WTC11 (cell line): ENCODE results near the gene MOB3C. TPM values are rescaled to one million over a fixed set of nuclear protein-coding genes. Genes with fewer than 3 reads are reported as not detected.

Experiments used
- ATAC-seq: fragments of 200-7000 bp; cut with Tn5 transposase; 2 replicates; pipeline ENCODE4 v1.10.0; 2021; ENCODE audit warnings: mild to moderate bottlenecking, moderate library complexity
- CTCF ChIA-PET: fragments of 300-600 bp; sonication (Branson Sonifier 250); formaldehyde crosslinking; loops from one replicate; lab custom pipeline; 2021; ENCODE audit warnings: antibody characterized with exemption; lab: Charles Lee
- POLR2A ChIA-PET: fragments of 350-600 bp; sonication (Branson Sonifier 250); formaldehyde crosslinking; loops from one replicate; lab custom pipeline; 2021; ENCODE audit warnings: antibody characterized with exemption; lab: Charles Lee
- DNase-seq: peaks from one replicate; pipeline ENCODE4 v3.0.0; 2021; ENCODE audit warnings: low spot score
- H3K27ac Mint-ChIP-seq: 2 replicates; pipeline ENCODE4 v1.8.0; 2021; ENCODE audit warnings: mixed read lengths
- H3K27me3 Mint-ChIP-seq: 2 replicates; pipeline ENCODE4 v1.8.0; 2021; ENCODE audit warnings: low read depth, mild to moderate bottlenecking, moderate library complexity, mixed read lengths
- H3K36me3 Mint-ChIP-seq: 2 replicates; pipeline ENCODE4 v1.8.0; 2021; ENCODE audit warnings: mixed read lengths
- H3K4me1 Mint-ChIP-seq: 2 replicates; pipeline ENCODE4 v1.8.0; 2022; ENCODE audit warnings: mixed read lengths
- H3K4me3 Mint-ChIP-seq: 2 replicates; pipeline ENCODE4 v1.8.0; 2021; ENCODE audit warnings: mild to moderate bottlenecking, moderate library complexity, mixed read lengths
- H3K9me3 Mint-ChIP-seq: 2 replicates; pipeline ENCODE4 v1.8.0; 2021; ENCODE audit warnings: mixed read lengths
- ATF3 ChIP-seq: sonication (generic); formaldehyde crosslinking; conservative IDR thresholded peaks from 2 replicates; pipeline ENCODE4 v1.8.1; 2022; ENCODE audit warnings: mild to moderate bottlenecking, missing genetic modification reagents
- CBFB ChIP-seq: sonication (generic); formaldehyde crosslinking; IDR thresholded peaks from 2 replicates; pipeline ENCODE4 v1.8.1; 2022; ENCODE audit warnings: mild to moderate bottlenecking, low read depth, missing genetic modification reagents
- CREB1 ChIP-seq: sonication (generic); formaldehyde crosslinking; IDR thresholded peaks from 2 replicates; pipeline ENCODE4 v1.8.0; 2023; ENCODE audit warnings: mild to moderate bottlenecking, missing genetic modification reagents
- E2F4 ChIP-seq: sonication (generic); formaldehyde crosslinking; IDR thresholded peaks from 2 replicates; pipeline ENCODE4 v1.8.1; 2022; ENCODE audit warnings: low read depth, mild to moderate bottlenecking, moderate library complexity, missing genetic modification reagents, borderline replicate concordance
- GABPB1 ChIP-seq: sonication (generic); formaldehyde crosslinking; IDR thresholded peaks from 2 replicates; pipeline ENCODE4 v1.8.1; 2023; ENCODE audit warnings: mild to moderate bottlenecking, missing genetic modification reagents
- IRF2 ChIP-seq: sonication (generic); formaldehyde crosslinking; IDR thresholded peaks from 2 replicates; pipeline ENCODE4 v1.8.0; 2022; ENCODE audit warnings: low read depth, missing genetic modification reagents, borderline replicate concordance
- JUN ChIP-seq: sonication (generic); formaldehyde crosslinking; IDR thresholded peaks from 2 replicates; pipeline ENCODE4 v1.8.0; 2023; ENCODE audit warnings: mild to moderate bottlenecking, missing genetic modification reagents
- ZBTB43 ChIP-seq: sonication (generic); formaldehyde crosslinking; IDR thresholded peaks from 2 replicates; pipeline ENCODE4 v1.8.1; 2023; ENCODE audit warnings: mild to moderate bottlenecking, missing genetic modification reagents
- ZNF121 ChIP-seq: sonication (generic); formaldehyde crosslinking; IDR thresholded peaks from 2 replicates; pipeline ENCODE4 v1.8.0; 2023; ENCODE audit warnings: missing genetic modification reagents
- ZNF219 ChIP-seq: sonication (generic); formaldehyde crosslinking; IDR thresholded peaks from 2 replicates; pipeline ENCODE4 v1.8.0; 2023; ENCODE audit warnings: missing genetic modification reagents, mild to moderate bottlenecking, borderline replicate concordance
- ZNF232 ChIP-seq: sonication (generic); formaldehyde crosslinking; IDR thresholded peaks from 2 replicates; pipeline ENCODE4 v1.8.0; 2022; ENCODE audit warnings: mild to moderate bottlenecking, missing genetic modification reagents
- ZNF396 ChIP-seq: fragments of 250-450 bp; sonication (Bioruptor Pico); IDR thresholded peaks from 2 replicates; pipeline ENCODE4 v1.8.0; 2021; ENCODE audit warnings: mild to moderate bottlenecking, moderate library complexity, borderline replicate concordance
- ZNF425 ChIP-seq: fragments of 250-450 bp; sonication (Bioruptor Pico); conservative IDR thresholded peaks from 2 replicates; pipeline ENCODE4 v1.9.0; 2021; ENCODE audit warnings: mild to moderate bottlenecking
- ZNF532 ChIP-seq: fragments of 250-450 bp; sonication (Bioruptor Pico); IDR thresholded peaks from 2 replicates; pipeline ENCODE4 v1.9.0; 2021; ENCODE audit warnings: mild to moderate bottlenecking, borderline replicate concordance
- ZNF671 ChIP-seq: fragments of 250-450 bp; sonication (Bioruptor Pico); IDR thresholded peaks from 2 replicates; pipeline ENCODE4 v1.8.0; 2021; ENCODE audit warnings: mild to moderate bottlenecking
- total RNA-seq: library from RNA; stranded (reverse); gene quantifications from 3 replicates; pipeline ENCODE4 v1.2.3, GENCODE V29; 2021
- TF ChIP-seq, protein P1 (sequence below): sonication (generic); formaldehyde crosslinking; IDR thresholded peaks from 2 replicates; pipeline ENCODE4 v1.8.0; 2023; ENCODE audit warnings: missing genetic modification reagents, mild to moderate bottlenecking, borderline replicate concordance
- TF ChIP-seq, protein P2 (sequence below): sonication (generic); formaldehyde crosslinking; IDR thresholded peaks from 2 replicates; pipeline ENCODE4 v1.8.0; 2022; ENCODE audit warnings: mild to moderate bottlenecking, missing genetic modification reagents

MOB3C gene
- total RNA-seq, 1 experiment from 2014 or later = 3.1 TPM

DNA sequence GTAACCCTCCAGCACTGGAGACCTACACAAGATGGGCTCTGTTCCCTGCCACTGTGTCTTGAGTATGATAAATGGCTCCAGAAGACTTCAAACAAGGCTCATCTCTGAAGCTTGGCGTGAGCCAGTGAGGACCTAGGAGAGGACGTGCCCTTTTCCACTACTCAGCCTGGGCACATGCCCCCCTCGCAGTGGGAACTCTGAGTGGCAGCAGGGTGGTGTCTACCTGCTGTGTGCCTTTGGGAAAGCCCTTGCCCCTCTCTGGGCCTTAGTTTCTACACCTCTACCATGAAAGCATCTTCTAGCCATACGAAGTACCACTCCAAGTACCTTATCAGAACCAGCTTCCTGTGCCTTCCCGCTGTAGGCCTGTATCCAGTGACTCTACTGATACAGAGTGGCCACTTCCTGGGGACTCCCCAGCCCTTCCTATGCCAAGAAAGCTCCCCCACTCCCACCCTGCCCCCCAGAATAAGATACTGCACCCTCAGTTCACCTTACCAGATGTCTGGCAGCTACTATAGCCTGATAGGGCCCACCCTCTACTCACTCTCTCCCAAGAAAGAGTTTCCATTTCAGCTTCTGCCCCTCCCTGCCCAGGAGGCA lies 3.1 kb upstream of the MOB3C start:
- H3K4me3 Mint-ChIP-seq = no peak overlapping the region
- ATAC-seq (no peak), DNase-seq (no peak)
- peaks cover 25% of the 10 kb centered on the region for H3K4me1 Mint-ChIP-seq
- H3K27me3 Mint-ChIP-seq = peaks cover 30% of the 10 kb centered on the region
- no peaks in the 10 kb centered on the region for H3K36me3 Mint-ChIP-seq
- H3K9me3 Mint-ChIP-seq = no peaks in the 10 kb centered on the region
- CTCF ChIA-PET = interaction anchor here (0.9 to 1.2 kb wide), 3 partner anchors 16 to 98 kb away, joined by 3 to 4 read pairs (median 4); partner anchors contain the start of genes EFCAB14 and MKNK1
- H3K27ac Mint-ChIP-seq = no peak overlapping the region
- TF ChIP-seq ZNF671 (no peak), JUN (no peak), ZNF232 (no peak), ZNF396 (CRISPR knock-in tag) (no peak), ZNF121 (CRISPR knock-in tag) (no peak), CBFB (no peak), ATF3 (CRISPR knock-in tag) (no peak), CREB1 (CRISPR knock-in tag) (no peak), E2F4 (no peak), GABPB1 (no peak), ZNF219 (CRISPR knock-in tag) (no peak)
- TF ChIP-seq, protein P1, sequence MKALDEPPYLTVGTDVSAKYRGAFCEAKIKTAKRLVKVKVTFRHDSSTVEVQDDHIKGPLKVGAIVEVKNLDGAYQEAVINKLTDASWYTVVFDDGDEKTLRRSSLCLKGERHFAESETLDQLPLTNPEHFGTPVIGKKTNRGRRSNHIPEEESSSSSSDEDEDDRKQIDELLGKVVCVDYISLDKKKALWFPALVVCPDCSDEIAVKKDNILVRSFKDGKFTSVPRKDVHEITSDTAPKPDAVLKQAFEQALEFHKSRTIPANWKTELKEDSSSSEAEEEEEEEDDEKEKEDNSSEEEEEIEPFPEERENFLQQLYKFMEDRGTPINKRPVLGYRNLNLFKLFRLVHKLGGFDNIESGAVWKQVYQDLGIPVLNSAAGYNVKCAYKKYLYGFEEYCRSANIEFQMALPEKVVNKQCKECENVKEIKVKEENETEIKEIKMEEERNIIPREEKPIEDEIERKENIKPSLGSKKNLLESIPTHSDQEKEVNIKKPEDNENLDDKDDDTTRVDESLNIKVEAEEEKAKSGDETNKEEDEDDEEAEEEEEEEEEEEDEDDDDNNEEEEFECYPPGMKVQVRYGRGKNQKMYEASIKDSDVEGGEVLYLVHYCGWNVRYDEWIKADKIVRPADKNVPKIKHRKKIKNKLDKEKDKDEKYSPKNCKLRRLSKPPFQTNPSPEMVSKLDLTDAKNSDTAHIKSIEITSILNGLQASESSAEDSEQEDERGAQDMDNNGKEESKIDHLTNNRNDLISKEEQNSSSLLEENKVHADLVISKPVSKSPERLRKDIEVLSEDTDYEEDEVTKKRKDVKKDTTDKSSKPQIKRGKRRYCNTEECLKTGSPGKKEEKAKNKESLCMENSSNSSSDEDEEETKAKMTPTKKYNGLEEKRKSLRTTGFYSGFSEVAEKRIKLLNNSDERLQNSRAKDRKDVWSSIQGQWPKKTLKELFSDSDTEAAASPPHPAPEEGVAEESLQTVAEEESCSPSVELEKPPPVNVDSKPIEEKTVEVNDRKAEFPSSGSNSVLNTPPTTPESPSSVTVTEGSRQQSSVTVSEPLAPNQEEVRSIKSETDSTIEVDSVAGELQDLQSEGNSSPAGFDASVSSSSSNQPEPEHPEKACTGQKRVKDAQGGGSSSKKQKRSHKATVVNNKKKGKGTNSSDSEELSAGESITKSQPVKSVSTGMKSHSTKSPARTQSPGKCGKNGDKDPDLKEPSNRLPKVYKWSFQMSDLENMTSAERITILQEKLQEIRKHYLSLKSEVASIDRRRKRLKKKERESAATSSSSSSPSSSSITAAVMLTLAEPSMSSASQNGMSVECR (CRISPR knock-in tag) = no peak
- TF ChIP-seq, protein P2, sequence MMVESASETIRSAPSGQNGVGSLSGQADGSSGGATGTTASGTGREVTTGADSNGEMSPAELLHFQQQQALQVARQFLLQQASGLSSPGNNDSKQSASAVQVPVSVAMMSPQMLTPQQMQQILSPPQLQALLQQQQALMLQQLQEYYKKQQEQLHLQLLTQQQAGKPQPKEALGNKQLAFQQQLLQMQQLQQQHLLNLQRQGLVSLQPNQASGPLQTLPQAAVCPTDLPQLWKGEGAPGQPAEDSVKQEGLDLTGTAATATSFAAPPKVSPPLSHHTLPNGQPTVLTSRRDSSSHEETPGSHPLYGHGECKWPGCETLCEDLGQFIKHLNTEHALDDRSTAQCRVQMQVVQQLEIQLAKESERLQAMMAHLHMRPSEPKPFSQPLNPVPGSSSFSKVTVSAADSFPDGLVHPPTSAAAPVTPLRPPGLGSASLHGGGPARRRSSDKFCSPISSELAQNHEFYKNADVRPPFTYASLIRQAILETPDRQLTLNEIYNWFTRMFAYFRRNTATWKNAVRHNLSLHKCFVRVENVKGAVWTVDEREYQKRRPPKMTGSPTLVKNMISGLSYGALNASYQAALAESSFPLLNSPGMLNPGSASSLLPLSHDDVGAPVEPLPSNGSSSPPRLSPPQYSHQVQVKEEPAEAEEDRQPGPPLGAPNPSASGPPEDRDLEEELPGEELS (CRISPR knock-in tag) = no peak
- POLR2A ChIA-PET = interaction anchor here (0.6 to 1.1 kb wide), 2 partner anchors 16 to 171 kb away, joined by 3 to 5 read pairs; partner anchors contain the start of gene MKNK1

DNA sequence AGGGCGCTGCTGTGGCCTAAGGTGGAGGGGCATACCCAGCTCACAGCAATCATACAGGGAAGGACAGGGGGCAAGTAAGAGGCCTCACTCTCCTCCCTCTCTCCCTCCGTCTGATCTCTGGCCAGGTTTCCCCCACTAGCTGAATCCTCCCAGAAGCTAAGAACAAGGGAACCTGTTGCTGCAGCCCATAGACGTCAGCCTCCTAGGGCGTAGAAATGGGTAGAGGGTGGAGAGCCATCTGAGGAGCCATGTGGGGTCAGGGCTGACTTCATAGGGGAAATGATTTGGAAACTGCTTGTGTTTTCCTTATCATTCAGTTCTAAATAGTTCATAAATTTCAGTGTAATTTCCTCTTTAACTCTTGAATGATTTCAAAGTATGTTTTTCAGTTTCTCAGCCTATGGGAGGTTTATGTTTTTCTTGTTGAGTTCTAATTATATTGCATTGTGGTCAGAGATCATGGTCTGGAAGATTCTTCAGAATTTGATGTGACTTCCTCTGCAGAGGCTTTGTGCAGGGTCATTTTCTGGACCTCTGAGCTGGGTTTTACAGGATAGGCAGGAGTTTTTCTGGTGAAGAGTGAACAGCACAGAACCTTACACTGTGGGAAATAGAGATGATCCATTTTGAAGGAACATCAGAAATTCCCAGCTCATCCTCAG lies 2.3 kb upstream of the MOB3C start:
- Mint-ChIP-seq H3K4me3 (no peak overlapping the region), H3K9me3 (no peaks in the 10 kb centered on the region), H3K27ac (no peak overlapping the region), H3K4me1 (peaks cover 34% of the 10 kb centered on the region), H3K36me3 (no peaks in the 10 kb centered on the region), H3K27me3 (peaks cover 30% of the 10 kb centered on the region)
- ChIA-PET CTCF (interaction anchor here (0.9 to 1.8 kb wide), 4 partner anchors 15 to 172 kb away, joined by 4 to 7 read pairs (median 5); partner anchors contain the start of gene MKNK1), POLR2A (no interaction called here)
- DNase-seq (no peak), ATAC-seq (no peak)
- TF ChIP-seq ZNF425 = no peak
- no peak for TF ChIP-seq ZNF532 (CRISPR knock-in tag)
- TF ChIP-seq IRF2 (CRISPR knock-in tag) = no peak
- no peak for TF ChIP-seq ZBTB43
